ENCODE data around the gene MYH15. TPM values are rescaled to one million over a fixed set of nuclear protein-coding genes. Genes with fewer than 3 reads are reported as not detected.

The MYH15 gene
- polyA plus RNA-seq, 3 donors: not detected

DNA sequence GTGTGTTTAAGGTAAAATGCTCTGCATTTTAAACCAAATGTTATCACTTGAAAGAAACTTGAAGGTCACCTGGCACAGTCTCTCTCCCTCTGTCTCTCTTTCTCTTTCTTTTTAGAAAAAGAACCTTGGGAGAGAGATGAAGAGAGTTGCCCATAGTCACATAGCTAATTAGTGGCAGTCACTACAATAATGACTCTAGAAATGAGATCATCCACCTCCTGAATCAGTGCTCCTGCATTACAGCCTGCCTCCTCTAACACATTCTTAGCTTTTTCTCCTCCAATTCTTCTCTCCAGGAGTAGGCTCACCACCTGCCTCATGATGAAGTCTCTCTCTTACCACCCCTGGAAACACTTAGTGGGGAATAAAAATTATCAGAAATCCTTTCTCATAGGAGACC, 2.5 kb downstream of the MYH15 start:
- peaks cover 0 to 6% (median 0%) of the 10 kb centered on the region in 3 donors for H3K27me3 Mint-ChIP-seq (ENCODE audit: low read depth in 3 of 3)
- intact Hi-C loops (cut with micrococcal nuclease): no loop called here
- no peak for DNase-seq
- no peaks in the 10 kb centered on the region for H3K4me1 Mint-ChIP-seq
- Histone ChIP-seq H3K79me2 (ENCODE audit: insufficient read depth, low read length) (no peaks in the 10 kb centered on the region), H3K36me3 (replicated peaks in 1 of 2; ENCODE audit: control insufficient read depth in 1 of 2, insufficient read depth in 2 of 2, low read length in 2 of 2) (no peaks in the 10 kb centered on the region), H3K9ac (ENCODE audit: insufficient read depth, low read length, poor library complexity, severe bottlenecking) (no peak overlapping the region), H3K27ac (ENCODE audit: low read depth in 1 of 2, low read length in 2 of 2) (no peak overlapping the region), H2AFZ (ENCODE audit: insufficient read depth, low read depth, low read length, poor library complexity, severe bottlenecking) (no peak overlapping the region), H4K20me1 (ENCODE audit: insufficient read depth, low read length) (no peaks in the 10 kb centered on the region), H3K4me3 (replicated peaks in 1 of 3; ENCODE audit: low read depth in 2 of 3, low read length in 3 of 3) (no peak overlapping the region), H3K4me1 (ENCODE audit: control insufficient read depth in 1 of 2, insufficient read depth in 2 of 2, low read length in 2 of 2) (no peaks in the 10 kb centered on the region), H3K9me3 (replicated peaks in 1 of 2; ENCODE audit: control insufficient read depth in 1 of 2, insufficient read depth in 1 of 2, low read length in 2 of 2) (no peaks in the 10 kb centered on the region), H3K27me3 (ENCODE audit: control insufficient read depth in 2 of 2, insufficient read depth in 2 of 2, low read length in 2 of 2) (no peaks in the 10 kb centered on the region), H3K4me2 (replicated peaks; ENCODE audit: extremely low read depth, low read length, poor library complexity, severe bottlenecking) (no peak overlapping the region)
- no peak overlapping the region for H3K4me3 Mint-ChIP-seq
- TF ChIP-seq, protein P1, sequence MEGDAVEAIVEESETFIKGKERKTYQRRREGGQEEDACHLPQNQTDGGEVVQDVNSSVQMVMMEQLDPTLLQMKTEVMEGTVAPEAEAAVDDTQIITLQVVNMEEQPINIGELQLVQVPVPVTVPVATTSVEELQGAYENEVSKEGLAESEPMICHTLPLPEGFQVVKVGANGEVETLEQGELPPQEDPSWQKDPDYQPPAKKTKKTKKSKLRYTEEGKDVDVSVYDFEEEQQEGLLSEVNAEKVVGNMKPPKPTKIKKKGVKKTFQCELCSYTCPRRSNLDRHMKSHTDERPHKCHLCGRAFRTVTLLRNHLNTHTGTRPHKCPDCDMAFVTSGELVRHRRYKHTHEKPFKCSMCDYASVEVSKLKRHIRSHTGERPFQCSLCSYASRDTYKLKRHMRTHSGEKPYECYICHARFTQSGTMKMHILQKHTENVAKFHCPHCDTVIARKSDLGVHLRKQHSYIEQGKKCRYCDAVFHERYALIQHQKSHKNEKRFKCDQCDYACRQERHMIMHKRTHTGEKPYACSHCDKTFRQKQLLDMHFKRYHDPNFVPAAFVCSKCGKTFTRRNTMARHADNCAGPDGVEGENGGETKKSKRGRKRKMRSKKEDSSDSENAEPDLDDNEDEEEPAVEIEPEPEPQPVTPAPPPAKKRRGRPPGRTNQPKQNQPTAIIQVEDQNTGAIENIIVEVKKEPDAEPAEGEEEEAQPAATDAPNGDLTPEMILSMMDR (IDR thresholded peaks at IDR 0.05): no peak
- no peaks in the 10 kb centered on the region for H3K36me3 Mint-ChIP-seq
- peaks cover 0 to 3% (median 0%) of the 10 kb centered on the region in 7 donors for H3K9me3 Mint-ChIP-seq
- H3K27ac Mint-ChIP-seq: no peak overlapping the region

DNA sequence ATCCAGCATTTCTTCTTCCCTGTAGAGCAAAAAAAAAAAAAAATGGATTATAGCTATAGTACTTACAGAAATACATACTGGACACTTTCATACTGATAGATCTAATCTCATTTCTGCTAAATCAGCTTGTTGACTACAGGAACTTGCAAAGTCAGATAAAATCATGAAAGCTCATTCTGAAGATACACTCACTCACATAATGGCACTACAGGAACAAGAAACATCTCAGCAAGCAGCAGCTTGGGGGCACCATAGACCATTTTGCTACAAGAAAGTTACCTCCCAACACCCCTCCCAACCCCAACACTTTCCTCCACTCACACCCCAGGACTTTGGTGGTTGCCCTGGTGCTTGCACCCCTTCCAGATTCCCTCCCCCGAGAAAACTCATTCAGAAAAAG, 4.6 kb downstream of the MYH15 start:
- Mint-ChIP-seq H3K4me1 (no peaks in the 10 kb centered on the region), H3K27me3 (ENCODE audit: low read depth in 3 of 3) (peaks cover 0 to 6% (median 0%) of the 10 kb centered on the region in 3 donors), H3K4me3 (no peak overlapping the region), H3K27ac (no peak overlapping the region), H3K36me3 (no peaks in the 10 kb centered on the region), H3K9me3 (peaks cover 0 to 3% (median 0%) of the 10 kb centered on the region in 7 donors)
- no peaks in the 10 kb centered on the region for H3K36me3 ChIP-seq (replicated peaks in 1 of 2; ENCODE audit: control insufficient read depth in 1 of 2, insufficient read depth in 2 of 2, low read length in 2 of 2)
- no peaks in the 10 kb centered on the region for H3K4me1 ChIP-seq (ENCODE audit: control insufficient read depth in 1 of 2, insufficient read depth in 2 of 2, low read length in 2 of 2)
- H3K4me3 ChIP-seq (replicated peaks in 1 of 3; ENCODE audit: low read depth in 2 of 3, low read length in 3 of 3): no peak overlapping the region
- no peak for DNase-seq
- H3K4me2 ChIP-seq (replicated peaks; ENCODE audit: extremely low read depth, low read length, poor library complexity, severe bottlenecking): no peak overlapping the region
- no peaks in the 10 kb centered on the region for H3K79me2 ChIP-seq (ENCODE audit: insufficient read depth, low read length)
- WGBS (ENCODE audit: insufficient coverage): no CpG with 5 or more reads among the region's 1 CpG
- no peak overlapping the region for H3K9ac ChIP-seq (ENCODE audit: insufficient read depth, low read length, poor library complexity, severe bottlenecking)
- intact Hi-C loops (cut with micrococcal nuclease): no loop called here
- H4K20me1 ChIP-seq (ENCODE audit: insufficient read depth, low read length): no peaks in the 10 kb centered on the region
- H2AFZ ChIP-seq (ENCODE audit: insufficient read depth, low read depth, low read length, poor library complexity, severe bottlenecking): no peak overlapping the region
- no peaks in the 10 kb centered on the region for H3K9me3 ChIP-seq (replicated peaks in 1 of 2; ENCODE audit: control insufficient read depth in 1 of 2, insufficient read depth in 1 of 2, low read length in 2 of 2)
- no peaks in the 10 kb centered on the region for H3K27me3 ChIP-seq (ENCODE audit: control insufficient read depth in 2 of 2, insufficient read depth in 2 of 2, low read length in 2 of 2)
- no peak overlapping the region for H3K27ac ChIP-seq (ENCODE audit: low read depth in 1 of 2, low read length in 2 of 2)
- TF ChIP-seq, protein P1 (IDR thresholded peaks at IDR 0.05): no peak

Measured in CD14-positive monocyte (primary cell).